GM10248 (cell line): ENCODE data around the gene PTPN3.

Source experiments
- CTCF ChIA-PET: fragments of 300-600 bp; sonication (Branson Sonifier 250); formaldehyde crosslinking; extraction: SDS; loops from one replicate; lab custom pipeline; 2021; ENCODE audit warnings: antibody characterized with exemption; lab: Yijun Ruan, JAX
- POLR2A ChIA-PET: fragments of 350-650 bp; sonication (Branson Sonifier 250); formaldehyde crosslinking; extraction: SDS; loops from one replicate; lab custom pipeline; 2020; ENCODE audit warnings: antibody characterized with exemption; lab: Yijun Ruan, JAX
- DNase-seq: peaks from one replicate; pipeline ENCODE4 v3.0.0; 2012; ENCODE audit errors: extremely low spot score
- TF ChIP-seq, protein P1 (sequence below): IDR thresholded peaks from 2 replicates; pipeline ENCODE4 v1.5.1; 2012; ENCODE audit warnings: mild to moderate bottlenecking, low read depth; ENCODE audit errors: extremely low read depth, missing control alignments, control extremely low read depth

The PTPN3 gene

DNA sequence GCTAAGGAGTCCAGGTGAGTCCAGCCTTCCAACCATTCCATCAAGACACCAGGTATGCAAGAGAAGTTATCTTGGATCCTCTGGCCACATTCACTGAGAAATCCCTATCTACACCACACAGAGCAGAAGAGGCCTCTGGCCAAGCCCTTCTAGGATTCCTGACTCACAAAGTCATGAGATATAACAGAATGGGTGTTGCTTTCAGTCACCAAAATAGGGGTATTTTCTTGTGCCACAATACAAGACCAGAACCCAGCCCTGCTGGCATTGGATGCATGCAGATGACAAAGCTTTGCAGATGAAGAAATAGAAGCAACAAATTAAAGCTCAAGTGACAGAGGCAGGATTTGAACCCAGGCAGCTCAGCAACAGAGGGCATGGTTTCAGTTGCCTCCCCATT lies 73.5 kb downstream of the PTPN3 start:
- ChIA-PET POLR2A (no interaction called here), CTCF (interaction anchor here (1.4 to 4.6 kb wide), 4 partner anchors 10 to 39 kb away, joined by 3 to 32 read pairs (median 4); no protein-coding TSS in a partner anchor)
- DNase-seq: no peak
- TF ChIP-seq, protein P1, sequence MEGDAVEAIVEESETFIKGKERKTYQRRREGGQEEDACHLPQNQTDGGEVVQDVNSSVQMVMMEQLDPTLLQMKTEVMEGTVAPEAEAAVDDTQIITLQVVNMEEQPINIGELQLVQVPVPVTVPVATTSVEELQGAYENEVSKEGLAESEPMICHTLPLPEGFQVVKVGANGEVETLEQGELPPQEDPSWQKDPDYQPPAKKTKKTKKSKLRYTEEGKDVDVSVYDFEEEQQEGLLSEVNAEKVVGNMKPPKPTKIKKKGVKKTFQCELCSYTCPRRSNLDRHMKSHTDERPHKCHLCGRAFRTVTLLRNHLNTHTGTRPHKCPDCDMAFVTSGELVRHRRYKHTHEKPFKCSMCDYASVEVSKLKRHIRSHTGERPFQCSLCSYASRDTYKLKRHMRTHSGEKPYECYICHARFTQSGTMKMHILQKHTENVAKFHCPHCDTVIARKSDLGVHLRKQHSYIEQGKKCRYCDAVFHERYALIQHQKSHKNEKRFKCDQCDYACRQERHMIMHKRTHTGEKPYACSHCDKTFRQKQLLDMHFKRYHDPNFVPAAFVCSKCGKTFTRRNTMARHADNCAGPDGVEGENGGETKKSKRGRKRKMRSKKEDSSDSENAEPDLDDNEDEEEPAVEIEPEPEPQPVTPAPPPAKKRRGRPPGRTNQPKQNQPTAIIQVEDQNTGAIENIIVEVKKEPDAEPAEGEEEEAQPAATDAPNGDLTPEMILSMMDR: no peak

DNA sequence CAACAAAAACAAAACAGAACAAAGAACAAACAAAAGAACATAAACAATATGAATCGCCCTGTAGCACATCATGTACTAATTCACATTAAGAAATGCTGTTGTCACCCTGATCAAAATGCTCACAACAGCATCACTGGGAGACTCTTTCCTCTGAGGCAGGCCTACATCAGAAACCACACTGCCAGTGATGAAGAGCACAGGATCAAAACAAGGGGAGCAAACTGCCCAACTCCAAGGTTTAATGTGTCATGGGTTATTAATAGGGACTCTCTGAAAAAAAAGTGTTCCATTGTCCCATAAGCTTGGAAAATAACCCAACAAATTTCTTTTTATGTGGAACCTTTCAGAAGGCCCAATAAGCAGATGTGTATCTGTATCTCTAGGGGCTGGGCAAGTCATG lies 74.2 kb downstream of the PTPN3 start:
- CTCF ChIA-PET: interaction anchor here (1.6 to 4.6 kb wide), 4 partner anchors 12 to 46 kb away, joined by 3 to 32 read pairs (median 19); no protein-coding TSS in a partner anchor
- POLR2A ChIA-PET: no interaction called here
- TF ChIP-seq, protein P1: no peak

DNA sequence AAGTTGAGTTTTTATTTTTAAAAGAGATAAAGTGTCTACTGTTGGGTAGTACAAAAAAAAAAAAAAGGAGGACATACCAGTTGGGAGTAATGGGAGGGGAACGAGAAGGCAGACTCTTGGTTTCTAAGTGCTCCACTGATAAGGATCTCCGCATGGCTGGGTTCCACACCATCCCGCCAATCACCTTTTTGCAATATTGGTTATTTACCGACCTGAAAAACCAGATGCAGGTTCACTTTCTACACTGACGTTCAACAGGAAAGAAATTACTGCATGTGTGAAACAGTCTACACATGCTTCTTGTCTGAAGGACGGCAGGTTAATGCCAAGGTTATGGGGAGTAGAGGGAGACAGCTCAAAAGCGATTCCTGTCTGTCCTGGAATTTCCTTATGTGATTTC lies 75.5 kb downstream of the PTPN3 start:
- CTCF ChIA-PET: interaction anchor here (1.0 to 4.6 kb wide), 10 partner anchors 10 to 178 kb away, joined by 3 to 32 read pairs (median 5); no protein-coding TSS in a partner anchor
- POLR2A ChIA-PET: no interaction called here
- TF ChIP-seq, protein P1: no peak
- DNase-seq: peak; percentile 59

More for the DNA sequence above, 74.2 kb downstream of the PTPN3 start:
- no peak for DNase-seq

DNA sequence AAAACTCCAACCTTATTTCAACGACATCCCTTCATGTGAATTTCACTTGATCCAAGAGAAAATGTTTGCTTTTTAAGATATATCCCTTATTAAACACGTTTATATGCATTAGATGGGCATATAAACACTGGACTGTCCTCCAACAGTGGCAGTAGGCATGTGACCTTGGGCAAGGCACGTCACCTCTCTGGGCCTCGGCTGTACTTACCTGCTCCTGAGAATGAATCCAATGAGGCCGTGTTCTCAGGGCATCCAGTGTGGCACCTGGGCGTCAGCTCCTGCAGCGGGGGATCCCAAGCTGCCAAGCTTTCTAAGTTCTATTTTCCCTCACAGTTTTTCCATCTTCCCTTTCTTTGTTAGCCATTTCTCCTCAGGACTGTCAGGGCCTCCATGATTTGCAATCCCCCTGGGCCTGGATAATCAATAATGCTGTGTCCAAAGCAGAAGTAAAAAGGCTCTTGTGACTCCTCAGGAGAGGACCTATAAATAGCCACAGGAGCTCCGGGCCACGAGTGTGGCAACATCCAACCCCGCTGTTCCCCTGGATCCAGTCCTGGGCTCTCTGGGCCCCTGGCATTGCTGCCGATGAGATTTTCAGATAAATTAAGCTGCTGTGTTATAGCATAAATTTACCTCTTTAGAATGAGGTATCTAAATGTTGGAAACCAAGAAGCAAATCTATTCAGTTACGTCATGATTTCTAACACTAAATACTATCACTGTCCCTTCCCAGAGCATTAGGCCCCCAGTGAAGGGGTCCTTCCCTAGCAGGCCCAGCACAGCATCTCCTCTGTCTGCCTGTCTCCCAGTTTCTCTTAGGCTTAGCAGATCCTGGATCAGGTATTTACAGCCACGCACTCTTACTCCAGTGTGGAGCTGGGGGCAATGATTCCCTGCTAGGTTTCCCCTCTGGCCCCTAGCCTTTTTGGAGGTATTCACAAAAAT lies 76.8 kb downstream of the PTPN3 start:
- TF ChIP-seq, protein P1: no peak
- ChIA-PET POLR2A (no interaction called here), CTCF (interaction anchor here (1.0 to 4.6 kb wide), 7 partner anchors 9 to 176 kb away, joined by 3 to 32 read pairs (median 4); no protein-coding TSS in a partner anchor)
- no peak for DNase-seq

DNA sequence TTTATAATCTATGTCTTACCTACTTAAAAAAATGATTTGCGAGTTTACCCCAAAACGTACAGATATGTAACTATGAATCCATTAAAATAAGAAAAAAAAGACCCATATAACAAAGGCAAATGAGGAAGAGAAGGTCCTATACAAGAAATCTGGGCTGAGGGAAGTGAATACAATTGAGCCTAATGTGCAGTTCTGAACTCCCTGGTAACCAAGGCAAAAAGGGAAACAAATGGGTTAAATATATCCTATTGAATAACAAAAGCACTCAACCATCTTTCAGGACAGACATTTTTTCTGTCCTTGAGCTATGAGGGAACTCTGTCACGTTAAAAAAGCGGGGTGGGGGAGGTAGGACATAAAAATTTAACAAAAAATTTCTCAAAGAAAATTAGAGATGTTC lies 78.6 kb downstream of the PTPN3 start:
- ChIA-PET CTCF (interaction anchor here (0.9 to 2.1 kb wide), 8 partner anchors 9 to 175 kb away, joined by 3 to 15 read pairs (median 4); no protein-coding TSS in a partner anchor), POLR2A (interaction anchor here (0.9 kb wide), 1 partner anchor 8 kb away, joined by 3 read pairs; no protein-coding TSS in a partner anchor)
- TF ChIP-seq, protein P1: no peak
- DNase-seq: no peak

DNA sequence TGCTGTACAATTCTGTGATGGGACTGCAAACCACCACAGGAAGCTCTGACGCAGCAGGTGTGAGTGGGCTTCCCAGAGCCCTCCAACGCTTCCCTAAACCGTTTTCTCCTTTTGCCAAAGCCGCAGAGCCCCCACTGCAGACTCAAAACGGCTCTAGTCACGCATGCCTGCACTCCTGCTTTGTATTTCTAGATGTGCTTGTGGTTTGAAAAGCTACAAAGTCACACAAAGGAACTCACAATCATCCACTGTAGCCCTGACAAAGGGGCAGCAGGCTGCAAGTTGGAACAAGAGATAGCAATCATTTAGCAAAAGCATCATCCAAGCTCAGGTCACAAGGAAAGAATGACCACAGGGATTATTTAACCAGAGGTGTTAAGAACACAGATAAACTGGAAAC lies 79.3 kb downstream of the PTPN3 start:
- TF ChIP-seq, protein P1: no peak
- peak; percentile 32 for DNase-seq
- ChIA-PET POLR2A (no interaction called here), CTCF (interaction anchor here (0.9 to 2.1 kb wide), 9 partner anchors 10 to 235 kb away, joined by 3 to 15 read pairs (median 5); no protein-coding TSS in a partner anchor)
